Measurements from ENCODE around the gene ARHGDIA. TPM values are rescaled to one million over a fixed set of nuclear protein-coding genes. Genes with fewer than 3 reads are reported as not detected.
A peak's percentile ranks its signal among the peaks of the same experiment; 100 is the strongest.

ARHGDIA gene
- total and polyA plus RNA-seq, 8 donors = 57.1 to 435 (median 151) TPM

DNA sequence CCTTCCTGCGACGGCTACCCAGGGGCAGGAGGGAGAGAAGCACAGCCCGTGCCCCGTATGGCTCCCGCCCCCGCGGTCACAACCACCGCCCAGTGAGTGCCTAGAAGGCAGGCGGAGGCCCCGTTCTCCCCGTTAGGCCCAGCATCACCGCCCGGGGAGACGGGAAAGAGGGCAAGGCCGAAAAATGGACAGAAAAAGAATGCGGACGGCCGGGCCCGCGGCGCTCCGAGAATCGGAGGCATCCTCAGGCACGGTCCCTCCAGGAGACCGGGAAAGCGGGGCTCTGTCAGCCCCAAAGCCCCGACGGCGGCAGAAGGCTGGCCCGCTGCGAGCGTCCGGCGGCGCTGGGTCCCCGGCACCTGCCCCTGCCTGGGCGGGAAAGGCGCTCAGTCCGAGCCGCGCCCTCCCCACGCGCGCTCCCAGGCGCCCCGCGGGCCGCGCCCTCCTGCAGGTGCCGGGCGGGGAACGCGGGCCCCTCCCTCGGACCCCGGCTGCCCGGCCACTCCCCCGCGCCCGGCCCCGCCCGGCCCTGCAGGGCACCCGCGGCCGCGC is 38.5 kb downstream of the ARHGDIA start:
- Histone ChIP-seq H3K4me1 (peaks cover 18 to 58% (median 41%) of the 10 kb centered on the region in 4 donors), H3K4me3 (peak overlapping the region; percentile 79 to 87 (median 81)), H3K27me3 (no peaks in the 10 kb centered on the region), H3K27ac (peak overlapping the region; percentile 80 to 97 (median 92)), H3K9me3 (no peaks in the 10 kb centered on the region), H3K36me3 (no peaks in the 10 kb centered on the region)
- intact Hi-C loops (cut with DNase I; ENCODE audit: low total_unique reads) = no loop called here
- 0 to 1% (median 1%) methylated on average over 25 to 65 of the region's 65 CpGs for WGBS, 5 donors
- DNase-seq = peak in 1 of 2 donors; percentile 70
- TF ChIP-seq CTCF (IDR thresholded peaks at IDR 0.05) = no peak
- TF ChIP-seq POLR2AphosphoS5 (IDR thresholded peaks at IDR 0.05) = no peak
- TF ChIP-seq POLR2A (IDR thresholded peaks at IDR 0.05) = no peak
- no peak for TF ChIP-seq EP300 (IDR thresholded peaks at IDR 0.05)

DNA sequence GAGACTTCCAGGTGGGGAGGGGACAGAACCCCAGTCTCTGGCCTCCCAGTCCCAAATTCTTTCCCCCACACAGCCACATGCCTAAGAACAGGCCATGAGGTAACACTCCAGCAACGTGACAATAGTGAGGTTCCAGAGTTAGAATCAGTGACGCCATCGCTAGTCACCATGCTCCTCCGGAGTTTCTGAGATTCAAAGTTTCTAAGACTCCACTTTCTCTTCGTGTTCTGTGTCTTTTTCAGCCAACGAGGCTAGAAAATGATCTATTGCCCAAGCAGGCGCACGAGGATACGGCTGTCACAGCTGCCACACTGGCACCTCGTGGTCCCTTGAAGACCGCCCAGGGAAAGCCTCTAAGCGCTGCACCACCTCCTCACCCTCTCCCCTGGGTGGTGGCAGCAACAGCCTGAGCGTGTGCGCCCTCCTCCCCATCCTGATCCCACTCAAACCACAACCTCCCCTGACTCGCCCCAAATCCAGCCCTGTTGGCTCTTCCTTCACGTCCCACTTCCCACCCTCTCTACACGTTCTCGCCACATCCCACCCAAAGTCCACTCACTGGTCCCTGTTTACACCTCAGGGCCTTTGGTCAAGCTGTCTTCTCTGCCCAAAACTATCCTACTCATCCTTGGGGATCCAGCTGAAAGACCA is 39.1 kb downstream of the ARHGDIA start:
- Histone ChIP-seq H3K4me3 (peak overlapping the region; percentile 79 to 87 (median 81)), H3K27me3 (no peaks in the 10 kb centered on the region), H3K27ac (peak overlapping the region; percentile 80 to 97 (median 92)), H3K9me3 (no peaks in the 10 kb centered on the region), H3K4me1 (peaks cover 18 to 58% (median 41%) of the 10 kb centered on the region in 4 donors), H3K36me3 (no peaks in the 10 kb centered on the region)
- peak in 1 of 2 donors; percentile 61 for DNase-seq
- 21 to 31% (median 28%) methylated on average over 18 of the region's 18 CpGs for WGBS, 5 donors
- intact Hi-C loops (cut with DNase I; ENCODE audit: low total_unique reads) = no loop called here
- no peak for TF ChIP-seq CTCF (IDR thresholded peaks at IDR 0.05)
- TF ChIP-seq EP300 (IDR thresholded peaks at IDR 0.05) = no peak
- TF ChIP-seq POLR2A (IDR thresholded peaks at IDR 0.05) = no peak
- TF ChIP-seq POLR2AphosphoS5 (IDR thresholded peaks at IDR 0.05) = no peak

- intact Hi-C loops (cut with DNase I; ENCODE audit: low total_unique reads) = no loop called here
- TF ChIP-seq EP300 (IDR thresholded peaks at IDR 0.05) (no peak), POLR2A (IDR thresholded peaks at IDR 0.05) (no peak), CTCF (IDR thresholded peaks at IDR 0.05) (no peak), POLR2AphosphoS5 (IDR thresholded peaks at IDR 0.05) (no peak)
- WGBS, 5 donors = 73 to 92% (median 83%) methylated on average over 6 to 7 of the region's 7 CpGs
- Histone ChIP-seq H3K36me3 (no peaks in the 10 kb centered on the region), H3K4me3 (peak overlapping the region in 3 of 4 donors; percentile 79 to 87 (median 80)), H3K4me1 (peaks cover 18 to 58% (median 41%) of the 10 kb centered on the region in 4 donors), H3K9me3 (no peaks in the 10 kb centered on the region), H3K27ac (peak overlapping the region in 4 of 5 donors; percentile 90 to 97 (median 92)), H3K27me3 (no peaks in the 10 kb centered on the region)
- DNase-seq = no peak
Observed at GRCh38 chr17:81831563-81831956, 39.6 kb downstream of the ARHGDIA start.

DNA sequence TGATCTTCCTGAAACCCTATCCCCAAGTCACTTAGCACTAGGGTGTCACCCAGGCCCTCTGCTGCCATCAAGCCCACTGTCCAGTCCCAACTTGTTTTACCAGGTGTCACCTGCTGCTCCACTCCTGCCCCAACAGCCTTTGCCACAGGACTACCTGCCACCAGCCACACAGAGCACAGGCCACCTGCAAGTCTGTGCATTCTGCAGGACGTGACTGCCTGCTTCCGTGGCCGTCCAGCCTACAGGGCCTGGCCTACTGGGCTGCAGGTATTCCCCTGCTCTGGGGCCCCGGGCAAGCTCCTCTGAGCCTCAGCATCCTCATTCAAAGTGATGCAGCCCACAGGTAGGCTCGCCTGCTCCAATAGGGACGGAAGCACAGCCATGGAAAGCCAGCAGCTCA is 41.3 kb downstream of the ARHGDIA start:
- Histone ChIP-seq H3K36me3 (peaks cover 0 to 2% (median under 1%) of the 10 kb centered on the region in 4 donors), H3K27me3 (no peaks in the 10 kb centered on the region), H3K4me3 (no peak overlapping the region), H3K27ac (no peak overlapping the region), H3K9me3 (no peaks in the 10 kb centered on the region), H3K4me1 (peaks cover 18 to 65% (median 41%) of the 10 kb centered on the region in 4 donors)
- no peak for TF ChIP-seq POLR2AphosphoS5 (IDR thresholded peaks at IDR 0.05)
- no peak for TF ChIP-seq EP300 (IDR thresholded peaks at IDR 0.05)
- TF ChIP-seq CTCF (IDR thresholded peaks at IDR 0.05) = no peak
- TF ChIP-seq POLR2A (IDR thresholded peaks at IDR 0.05) = no peak
- DNase-seq = no peak
- intact Hi-C loops (cut with DNase I; ENCODE audit: low total_unique reads) = no loop called here
- 80 to 94% (median 92%) methylated on average over 6 of the region's 6 CpGs for WGBS, 5 donors
